PFSK-1 (cell line): ENCODE results near the gene PTX3.

ENCODE experiments used
- FOXP2 ChIP-seq: optimal IDR thresholded peaks from 2 replicates; pipeline ENCODE3; 2011; ENCODE audit warnings: borderline replicate concordance, control low read depth, inconsistent platforms; ENCODE audit not compliant: insufficient read depth; ENCODE audit errors: extremely low read length, extremely low read depth
- POLR2AphosphoS5 ChIP-seq: IDR thresholded peaks from 2 replicates; pipeline ENCODE4 v1.6.1; 2012; ENCODE audit warnings: low read depth, mild to moderate bottlenecking, control low read depth, low read length, moderate library complexity
- REST ChIP-seq, 2 experiments: IDR thresholded peaks; 2 replicates each; pipeline versions ENCODE4 v1.6.1 to v1.8.0; 2011 to 2012; ENCODE audit warnings: low read depth in 2 of 2, low read length in 2 of 2, control low read depth in 1 of 2, inconsistent platforms in 1 of 2, mild to moderate bottlenecking in 1 of 2, moderate library complexity in 1 of 2; ENCODE audit not compliant: insufficient read depth in 1 of 2
- SIN3A ChIP-seq: IDR thresholded peaks from 2 replicates; pipeline ENCODE4 v1.6.1; 2012; ENCODE audit warnings: mild to moderate bottlenecking, low read length, moderate library complexity, borderline replicate concordance; ENCODE audit not compliant: insufficient read depth
- TAF1 ChIP-seq: IDR thresholded peaks from 2 replicates; pipeline ENCODE4 v1.6.1; 2012; ENCODE audit warnings: low read length, control low read depth, borderline replicate concordance; ENCODE audit not compliant: insufficient read depth

DNA sequence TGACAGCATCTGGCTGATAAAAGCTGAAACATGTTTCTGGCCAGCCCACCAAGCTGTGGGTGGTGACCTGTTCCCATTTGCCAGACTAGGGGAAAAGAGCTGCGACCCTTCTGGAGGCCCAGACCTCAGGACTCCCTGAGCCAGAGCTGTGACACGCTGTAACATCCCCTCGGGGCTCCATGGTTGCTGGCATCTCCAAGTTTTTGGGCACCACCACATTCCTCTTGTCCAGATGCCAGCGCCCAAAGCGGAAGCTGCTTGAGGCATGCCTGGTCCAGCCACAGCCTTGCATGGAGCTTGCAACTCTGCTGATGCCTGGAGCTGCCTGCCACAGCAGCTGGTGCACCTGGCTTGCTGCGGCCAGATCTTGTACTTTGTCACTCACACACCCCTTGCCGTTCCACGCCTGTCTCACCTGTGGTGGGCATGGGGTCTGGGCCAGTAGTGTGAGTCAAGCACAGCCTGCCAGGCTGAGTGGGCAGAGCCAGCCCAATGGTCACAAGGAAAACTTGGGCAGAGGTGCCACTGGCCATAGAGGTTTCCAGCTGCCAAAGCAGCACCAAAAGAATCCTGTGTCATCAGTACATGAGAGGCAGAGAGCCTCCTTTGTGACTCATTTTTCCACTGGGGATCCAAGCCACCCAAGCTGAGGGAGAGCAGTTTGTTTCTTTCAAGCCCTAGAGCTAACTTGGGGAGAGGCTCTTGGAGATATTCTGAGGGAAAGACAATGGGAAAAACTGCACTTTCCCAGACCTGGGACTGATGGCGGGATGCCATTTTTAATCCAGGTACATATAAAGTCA, 45.7 kb upstream of the PTX3 start:
- no peak for TF ChIP-seq POLR2AphosphoS5
- no peak for TF ChIP-seq TAF1
- no peak for TF ChIP-seq SIN3A
- no peak for TF ChIP-seq REST (IDR thresholded peaks at IDR 0.05; ENCODE audit: insufficient read depth in 1 of 2, low read depth in 2 of 2, low read length in 2 of 2)
- TF ChIP-seq FOXP2, result no peak
